GM12875 (cell line): Measurements from ENCODE around the gene ASPSCR1.

Experiments
- H3K4me3 ChIP-seq: one replicate; pipeline ENCODE4 v1.5.1; 2011; ENCODE audit warnings: low read depth, low read length, control low read depth
- TF ChIP-seq, protein P1 (sequence below): IDR thresholded peaks from 2 replicates; pipeline ENCODE4 v1.5.1; 2011; ENCODE audit warnings: low read depth, mild to moderate bottlenecking, control low read depth, inconsistent platforms, low read length, moderate library complexity, borderline replicate concordance; ENCODE audit not compliant: insufficient read depth

Gene ASPSCR1

GRCh38 chr17:82006468-82007227 is 29.2 kb downstream of the ASPSCR1 start:
- H3K4me3 ChIP-seq = no peak overlapping the region
- TF ChIP-seq, protein P1, sequence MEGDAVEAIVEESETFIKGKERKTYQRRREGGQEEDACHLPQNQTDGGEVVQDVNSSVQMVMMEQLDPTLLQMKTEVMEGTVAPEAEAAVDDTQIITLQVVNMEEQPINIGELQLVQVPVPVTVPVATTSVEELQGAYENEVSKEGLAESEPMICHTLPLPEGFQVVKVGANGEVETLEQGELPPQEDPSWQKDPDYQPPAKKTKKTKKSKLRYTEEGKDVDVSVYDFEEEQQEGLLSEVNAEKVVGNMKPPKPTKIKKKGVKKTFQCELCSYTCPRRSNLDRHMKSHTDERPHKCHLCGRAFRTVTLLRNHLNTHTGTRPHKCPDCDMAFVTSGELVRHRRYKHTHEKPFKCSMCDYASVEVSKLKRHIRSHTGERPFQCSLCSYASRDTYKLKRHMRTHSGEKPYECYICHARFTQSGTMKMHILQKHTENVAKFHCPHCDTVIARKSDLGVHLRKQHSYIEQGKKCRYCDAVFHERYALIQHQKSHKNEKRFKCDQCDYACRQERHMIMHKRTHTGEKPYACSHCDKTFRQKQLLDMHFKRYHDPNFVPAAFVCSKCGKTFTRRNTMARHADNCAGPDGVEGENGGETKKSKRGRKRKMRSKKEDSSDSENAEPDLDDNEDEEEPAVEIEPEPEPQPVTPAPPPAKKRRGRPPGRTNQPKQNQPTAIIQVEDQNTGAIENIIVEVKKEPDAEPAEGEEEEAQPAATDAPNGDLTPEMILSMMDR = no peak

DNA sequence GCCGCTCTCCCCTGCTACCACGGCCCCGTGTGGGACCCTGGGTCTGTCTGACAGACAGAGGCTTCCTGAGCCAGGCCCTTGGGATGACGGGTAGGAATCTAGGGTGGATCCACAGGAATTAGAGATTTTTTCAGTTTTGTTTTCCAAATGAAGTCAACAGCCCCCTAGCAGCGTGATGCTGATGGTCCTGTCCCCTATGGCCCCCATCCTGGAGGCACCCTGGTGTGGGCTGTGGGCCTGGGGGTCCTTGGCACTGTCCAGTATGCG is 29.7 kb downstream of the ASPSCR1 start:
- H3K4me3 ChIP-seq = no peak overlapping the region
- TF ChIP-seq, protein P1 = no peak

DNA sequence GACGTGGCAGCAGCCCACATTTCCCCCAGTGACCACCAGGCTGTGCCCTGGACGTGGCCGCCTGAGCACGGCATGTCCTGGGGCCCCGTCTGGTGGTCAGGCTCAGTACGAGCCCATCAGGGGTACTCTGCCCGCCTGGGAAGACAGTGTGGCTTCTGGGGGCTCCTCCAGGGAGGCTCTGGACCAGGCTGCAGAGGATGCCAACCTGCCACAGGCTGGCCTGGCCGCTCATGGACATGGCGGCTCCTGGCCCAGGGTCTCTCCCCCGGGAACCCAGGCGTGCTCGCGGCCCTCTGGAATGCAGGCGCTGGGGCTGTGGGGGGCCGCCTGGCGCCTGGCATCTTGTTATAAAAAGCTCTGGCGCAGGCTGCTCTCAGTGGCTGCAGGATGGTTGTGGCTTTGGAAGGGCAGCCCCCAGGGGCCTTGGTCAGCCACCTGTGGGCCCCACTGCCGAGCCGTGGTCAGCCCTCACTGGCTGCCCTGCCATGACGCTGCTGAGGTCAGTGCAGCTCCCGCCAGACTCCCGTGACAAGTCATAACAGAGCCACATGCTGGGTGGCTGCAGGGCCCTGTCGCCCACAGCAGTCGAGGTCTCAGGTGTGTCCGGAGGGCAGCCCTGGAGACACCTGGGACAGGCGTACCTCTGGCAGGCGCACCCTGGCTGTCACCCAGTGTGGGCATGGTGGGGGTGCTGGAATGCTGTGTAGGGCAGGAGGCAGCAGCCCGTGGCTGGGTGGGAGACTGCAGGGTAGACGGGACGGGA is 30.2 kb downstream of the ASPSCR1 start:
- TF ChIP-seq, protein P1 = no peak
- no peak overlapping the region for H3K4me3 ChIP-seq

DNA sequence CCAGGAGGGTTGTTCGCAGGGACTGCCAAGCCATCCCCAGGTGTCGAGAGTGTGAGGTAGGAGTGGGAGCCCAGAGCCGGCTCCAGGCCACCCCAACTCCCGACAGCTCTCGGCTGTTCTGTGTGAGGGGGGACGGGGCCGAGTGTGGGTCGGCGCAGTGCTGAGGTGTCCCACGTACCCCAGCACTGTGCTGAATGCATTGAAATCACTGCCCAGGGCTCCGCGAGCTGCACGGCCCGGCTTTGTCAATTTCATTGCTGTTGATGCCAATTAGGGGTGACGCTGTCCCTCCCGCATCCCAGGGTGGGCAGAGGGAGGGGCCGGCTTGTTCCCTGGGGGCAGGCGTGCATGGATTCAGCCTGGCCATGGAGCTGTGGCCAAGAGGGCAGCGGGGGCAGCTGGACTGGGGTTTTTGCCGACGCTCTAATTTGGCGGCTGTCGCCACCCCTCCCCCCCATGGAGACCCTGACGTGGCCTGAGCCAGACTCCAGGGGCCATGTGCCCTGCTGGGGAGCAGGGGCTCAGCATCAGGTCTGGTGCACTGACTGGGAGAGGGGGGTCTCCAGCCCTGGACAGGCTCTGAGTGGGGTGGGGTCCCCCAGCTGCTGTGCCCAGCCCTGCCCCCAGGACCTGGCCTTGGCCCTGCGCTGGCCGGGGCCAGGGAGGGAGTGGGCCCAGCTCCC is 31.0 kb downstream of the ASPSCR1 start:
- TF ChIP-seq, protein P1 = no peak
- no peak overlapping the region for H3K4me3 ChIP-seq

DNA sequence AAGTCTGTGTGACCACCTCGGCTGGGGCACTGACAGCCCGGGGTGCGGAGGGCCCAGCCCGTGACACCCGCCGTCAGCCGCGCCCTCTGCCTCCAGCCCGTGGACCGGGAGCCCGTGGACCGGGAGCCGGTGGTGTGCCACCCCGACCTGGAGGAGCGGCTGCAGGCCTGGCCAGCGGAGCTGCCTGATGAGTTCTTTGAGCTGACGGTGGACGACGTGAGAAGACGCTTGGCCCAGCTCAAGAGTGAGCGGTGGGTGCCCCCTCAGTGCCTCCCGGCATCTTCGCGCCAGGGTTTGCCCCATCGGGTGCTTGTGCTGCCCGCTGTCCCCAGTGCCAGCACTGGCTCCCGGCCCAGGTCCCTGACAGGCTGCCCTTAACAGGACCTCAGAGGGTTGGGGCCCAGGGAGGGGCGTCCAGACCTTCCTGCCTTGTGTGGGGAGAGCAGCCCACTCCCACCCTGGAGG is 31.5 kb downstream of the ASPSCR1 start:
- H3K4me3 ChIP-seq = no peak overlapping the region
- TF ChIP-seq, protein P1 = no peak

- TF ChIP-seq, protein P1 = no peak
- H3K4me3 ChIP-seq = no peak overlapping the region
These were observed 32.0 kb downstream of the ASPSCR1 start for GRCh38 chr17:82009413-82009812.
